HCT116 (cell line): Measurements from ENCODE around the gene CDK9.

Experiments
- CEBPB ChIP-seq: IDR thresholded peaks from 2 replicates; pipeline ENCODE4 v1.6.1; 2012; ENCODE audit warnings: low read depth
- CTCF ChIP-seq, 3 experiments: fragments of 200-600 bp in 1 of 3; sonication (generic) in 1 of 3; IDR thresholded peaks in 2 of 3; conservative IDR thresholded peaks in 1 of 3; 2 replicates each; pipeline ENCODE4 v1.5.1; 2012 to 2017; ENCODE audit warnings: low read depth in 2 of 3, low read length in 2 of 3, antibody characterized with exemption in 1 of 3, borderline replicate concordance in 1 of 3, control low read depth in 1 of 3, mild to moderate bottlenecking in 1 of 3, mixed read lengths in 1 of 3, mixed run types in 1 of 3, moderate library complexity in 1 of 3; ENCODE audit not compliant: insufficient read depth in 1 of 3
- EGR1 ChIP-seq: IDR thresholded peaks from 2 replicates; pipeline ENCODE4 v1.6.1; 2012; ENCODE audit warnings: low read depth
- ELF1 ChIP-seq: IDR thresholded peaks from 2 replicates; pipeline ENCODE4 v1.6.1; 2012; ENCODE audit warnings: low read depth, borderline replicate concordance
- EZH2 ChIP-seq: fragments of 200-600 bp; sonication (generic); IDR thresholded peaks from 2 replicates; pipeline ENCODE4 v1.6.1; 2017; ENCODE audit warnings: antibody characterized with exemption, mixed run types
- EZH2phosphoT487 ChIP-seq: fragments of 200-600 bp; IDR thresholded peaks from 2 replicates; pipeline ENCODE4 v1.6.1; 2018; ENCODE audit warnings: antibody characterized with exemption, borderline replicate concordance
- MAX ChIP-seq: IDR thresholded peaks from 2 replicates; pipeline ENCODE4 v1.6.1; 2012
- POLR2A ChIP-seq: IDR thresholded peaks from 2 replicates; pipeline ENCODE4 v1.7.0; 2011; ENCODE audit warnings: borderline replicate concordance; ENCODE audit not compliant: insufficient read depth, insufficient read length; ENCODE audit errors: extremely low read depth
- POLR2AphosphoS5 ChIP-seq: IDR thresholded peaks from 2 replicates; pipeline ENCODE4 v1.6.1; 2011; ENCODE audit warnings: mild to moderate bottlenecking, low read depth, low read length, moderate library complexity
- RAD21 ChIP-seq: IDR thresholded peaks from 2 replicates; pipeline ENCODE4 v1.6.1; 2012; ENCODE audit warnings: low read depth, mild to moderate bottlenecking
- REST ChIP-seq: IDR thresholded peaks from 2 replicates; pipeline ENCODE4 v1.6.1; 2012; ENCODE audit warnings: low read depth
- ZBTB33 ChIP-seq: IDR thresholded peaks from 2 replicates; pipeline ENCODE4 v1.6.1; 2011; ENCODE audit warnings: mild to moderate bottlenecking, low read length, moderate library complexity; ENCODE audit not compliant: insufficient replicate concordance; ENCODE audit errors: extremely low read depth
- ZNF274 ChIP-seq: fragments of 200-500 bp; sonication (Bioruptor generic); IDR thresholded peaks from 2 replicates; pipeline ENCODE4 v1.6.1; 2014; ENCODE audit warnings: mild to moderate bottlenecking, low read depth, low read length, inconsistent platforms

GRCh38 chr9:127770905-127771569 lies 14.8 kb upstream of the CDK9 start:
- TF ChIP-seq CTCF (IDR thresholded peaks at IDR 0.05 in 2 of 3, conservative IDR thresholded peaks at IDR 0.05 in 1 of 3; ENCODE audit: borderline replicate concordance in 1 of 3, insufficient read depth in 1 of 3, low read depth in 2 of 3, low read length in 2 of 3) (no peak), EGR1 (peak; percentile 85), CEBPB (no peak), EZH2phosphoT487 (no peak), RAD21 (no peak), REST (no peak), ZBTB33 (no peak), POLR2A (no peak), EZH2 (no peak), ZNF274 (no peak), MAX (no peak), ELF1 (no peak), POLR2AphosphoS5 (peak; percentile 66)
